ENCODE data around the gene TIGD3.

Gene TIGD3

DNA sequence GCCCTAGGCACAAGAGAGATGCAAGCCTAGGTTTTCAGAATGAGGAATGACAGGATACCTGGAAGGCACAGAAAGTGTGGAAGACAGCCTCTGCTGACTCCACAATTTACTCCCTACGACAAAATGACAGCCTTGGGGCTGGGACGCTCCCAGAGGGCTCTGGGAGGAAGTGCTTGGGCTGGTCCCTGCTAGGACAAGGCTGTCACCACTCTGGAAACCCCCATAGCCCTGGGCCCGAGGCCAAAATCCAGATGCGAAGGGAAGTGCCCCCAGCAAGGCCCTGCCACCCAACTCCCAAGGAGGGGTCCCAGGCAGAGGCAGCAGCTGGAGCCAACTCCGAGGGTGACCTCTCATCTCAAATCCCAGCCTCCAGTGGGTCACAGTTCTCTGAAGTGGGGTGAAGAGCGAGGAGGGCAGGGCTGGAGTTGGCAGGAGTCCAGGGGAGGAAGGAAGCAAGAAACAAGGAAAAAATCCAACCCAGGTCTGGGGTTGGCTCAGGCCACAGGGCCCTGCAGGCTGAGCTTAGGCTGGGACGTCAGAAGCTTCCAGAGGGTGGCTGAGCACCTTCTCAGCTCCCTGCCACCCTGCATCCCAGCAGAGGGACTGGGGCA, 46.2 kb upstream of the TIGD3 start:
- TF ChIP-seq, protein P1, sequence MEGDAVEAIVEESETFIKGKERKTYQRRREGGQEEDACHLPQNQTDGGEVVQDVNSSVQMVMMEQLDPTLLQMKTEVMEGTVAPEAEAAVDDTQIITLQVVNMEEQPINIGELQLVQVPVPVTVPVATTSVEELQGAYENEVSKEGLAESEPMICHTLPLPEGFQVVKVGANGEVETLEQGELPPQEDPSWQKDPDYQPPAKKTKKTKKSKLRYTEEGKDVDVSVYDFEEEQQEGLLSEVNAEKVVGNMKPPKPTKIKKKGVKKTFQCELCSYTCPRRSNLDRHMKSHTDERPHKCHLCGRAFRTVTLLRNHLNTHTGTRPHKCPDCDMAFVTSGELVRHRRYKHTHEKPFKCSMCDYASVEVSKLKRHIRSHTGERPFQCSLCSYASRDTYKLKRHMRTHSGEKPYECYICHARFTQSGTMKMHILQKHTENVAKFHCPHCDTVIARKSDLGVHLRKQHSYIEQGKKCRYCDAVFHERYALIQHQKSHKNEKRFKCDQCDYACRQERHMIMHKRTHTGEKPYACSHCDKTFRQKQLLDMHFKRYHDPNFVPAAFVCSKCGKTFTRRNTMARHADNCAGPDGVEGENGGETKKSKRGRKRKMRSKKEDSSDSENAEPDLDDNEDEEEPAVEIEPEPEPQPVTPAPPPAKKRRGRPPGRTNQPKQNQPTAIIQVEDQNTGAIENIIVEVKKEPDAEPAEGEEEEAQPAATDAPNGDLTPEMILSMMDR (IDR thresholded peaks at IDR 0.05; ENCODE audit: insufficient read depth, low read length, poor library complexity, severe bottlenecking): no peak
- no peak for TF ChIP-seq EZH2phosphoT487 (conservative IDR thresholded peaks at IDR 0.05; ENCODE audit: low read length)
- Histone ChIP-seq H3K4me2 (ENCODE audit: low read depth, low read length, poor library complexity, severe bottlenecking) (no peak overlapping the region), H3K9me2 (replicated peaks; ENCODE audit: insufficient read depth, low read length) (no peaks in the 10 kb centered on the region), H2AFZ (ENCODE audit: low read depth, low read length, severe bottlenecking) (no peak overlapping the region), H4K20me1 (ENCODE audit: low read depth, low read length) (no peaks in the 10 kb centered on the region), H3K27ac (ENCODE audit: low read depth, low read length) (no peak overlapping the region), H3K9ac (ENCODE audit: low read length) (no peak overlapping the region), H3K9me3 (ENCODE audit: insufficient read depth, low read length) (no peaks in the 10 kb centered on the region), H3F3A (ENCODE audit: insufficient read depth) (no peaks in the 10 kb centered on the region), H3K79me2 (ENCODE audit: insufficient read depth, low read length) (no peaks in the 10 kb centered on the region), H3K36me3 (ENCODE audit: low read length) (no peaks in the 10 kb centered on the region), H3K4me3 (ENCODE audit: insufficient read depth, low read length, poor library complexity, severe bottlenecking) (no peak overlapping the region), H3K27me3 (ENCODE audit: low read length) (no peaks in the 10 kb centered on the region)

DNA sequence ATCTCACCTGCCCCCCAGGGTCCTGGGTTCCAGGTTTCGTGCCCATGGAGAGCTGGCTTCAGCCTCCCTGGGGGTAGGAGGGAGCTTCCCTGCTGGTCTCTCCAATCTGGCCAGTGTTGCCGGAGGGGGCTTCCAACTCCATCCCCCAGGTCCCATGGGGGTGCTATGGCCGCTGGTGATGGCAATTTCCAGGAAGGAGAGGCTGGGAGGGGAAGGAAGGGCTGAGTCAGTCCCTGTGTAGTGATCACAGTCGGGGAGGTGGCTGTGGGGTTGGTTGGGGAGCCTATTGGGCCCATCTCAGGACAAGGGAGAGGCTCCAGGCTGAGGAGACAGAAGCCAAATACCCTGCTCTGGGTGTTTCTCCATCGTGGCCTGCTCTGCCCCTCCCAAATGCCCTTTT, 45.5 kb upstream of the TIGD3 start:
- Histone ChIP-seq H3K27me3 (ENCODE audit: low read length) (no peaks in the 10 kb centered on the region), H3K79me2 (ENCODE audit: insufficient read depth, low read length) (no peaks in the 10 kb centered on the region), H3K36me3 (ENCODE audit: low read length) (no peaks in the 10 kb centered on the region), H3K9me2 (replicated peaks; ENCODE audit: insufficient read depth, low read length) (no peaks in the 10 kb centered on the region), H3K9ac (ENCODE audit: low read length) (no peak overlapping the region), H3K27ac (ENCODE audit: low read depth, low read length) (no peak overlapping the region), H3K9me3 (ENCODE audit: insufficient read depth, low read length) (no peaks in the 10 kb centered on the region), H2AFZ (ENCODE audit: low read depth, low read length, severe bottlenecking) (no peak overlapping the region), H3F3A (ENCODE audit: insufficient read depth) (no peaks in the 10 kb centered on the region), H4K20me1 (ENCODE audit: low read depth, low read length) (no peaks in the 10 kb centered on the region), H3K4me2 (ENCODE audit: low read depth, low read length, poor library complexity, severe bottlenecking) (no peak overlapping the region), H3K4me3 (ENCODE audit: insufficient read depth, low read length, poor library complexity, severe bottlenecking) (no peak overlapping the region)
- no peak for TF ChIP-seq EZH2phosphoT487 (conservative IDR thresholded peaks at IDR 0.05; ENCODE audit: low read length)
- TF ChIP-seq, protein P1 (IDR thresholded peaks at IDR 0.05; ENCODE audit: insufficient read depth, low read length, poor library complexity, severe bottlenecking): no peak

DNA sequence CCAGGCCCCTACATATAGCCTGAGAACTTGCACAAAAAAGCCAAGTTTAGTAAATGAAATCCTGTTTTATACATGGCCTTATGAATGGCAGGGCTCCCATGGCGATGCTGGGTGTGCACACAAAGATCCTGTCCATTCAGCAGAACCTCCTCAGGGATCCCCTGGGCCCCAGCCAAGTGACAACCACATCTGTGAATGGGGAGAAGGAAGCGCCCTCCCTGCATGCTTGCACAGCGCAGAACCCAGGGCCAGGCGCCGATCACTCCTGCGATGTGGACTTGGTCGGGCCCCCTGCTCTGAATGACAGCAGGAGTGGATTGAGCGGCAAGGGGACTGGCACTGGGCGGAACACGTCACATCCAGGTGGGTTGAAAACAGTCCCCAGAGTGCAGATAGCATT, 44.3 kb upstream of the TIGD3 start:
- H4K20me1 ChIP-seq (ENCODE audit: low read depth, low read length): no peaks in the 10 kb centered on the region
- H3K9ac ChIP-seq (ENCODE audit: low read length): no peak overlapping the region
- no peak overlapping the region for H3K27ac ChIP-seq (ENCODE audit: low read depth, low read length)
- no peaks in the 10 kb centered on the region for H3K36me3 ChIP-seq (ENCODE audit: low read length)
- H3K9me2 ChIP-seq (replicated peaks; ENCODE audit: insufficient read depth, low read length): no peaks in the 10 kb centered on the region
- no peak overlapping the region for H2AFZ ChIP-seq (ENCODE audit: low read depth, low read length, severe bottlenecking)
- H3K27me3 ChIP-seq (ENCODE audit: low read length): no peaks in the 10 kb centered on the region
- TF ChIP-seq EZH2phosphoT487 (conservative IDR thresholded peaks at IDR 0.05; ENCODE audit: low read length): no peak
- TF ChIP-seq, protein P1 (IDR thresholded peaks at IDR 0.05; ENCODE audit: insufficient read depth, low read length, poor library complexity, severe bottlenecking): no peak
- no peaks in the 10 kb centered on the region for H3F3A ChIP-seq (ENCODE audit: insufficient read depth)
- no peaks in the 10 kb centered on the region for H3K79me2 ChIP-seq (ENCODE audit: insufficient read depth, low read length)
- H3K4me2 ChIP-seq (ENCODE audit: low read depth, low read length, poor library complexity, severe bottlenecking): no peak overlapping the region
- H3K9me3 ChIP-seq (ENCODE audit: insufficient read depth, low read length): no peaks in the 10 kb centered on the region
- no peak overlapping the region for H3K4me3 ChIP-seq (ENCODE audit: insufficient read depth, low read length, poor library complexity, severe bottlenecking)

Data from SU-DHL-6 (cell line).